Esophagus squamous epithelium (tissue), 4 donors: ENCODE data around the gene CLPTM1L.

Experiments used
- POLR2A ChIP-seq, 4 donors: fragments of 450-650 bp; IDR thresholded peaks; one replicate each; pipeline ENCODE4 v1.6.1; 2017; ENCODE audit warnings: antibody characterized with exemption in 4 of 4, mild to moderate bottlenecking in 4 of 4, moderate library complexity in 3 of 4
- TF ChIP-seq, protein P1 (sequence below), 6 experiments: fragments of 450-650 bp in 4 of 6; fragments of 200-600 bp in 2 of 6; sonication (generic) in 2 of 6; IDR thresholded peaks; one replicate each; pipeline ENCODE4 v1.5.1; 2016 to 2019; ENCODE audit warnings: antibody characterized with exemption in 6 of 6, mild to moderate bottlenecking in 4 of 6, moderate library complexity in 4 of 6

DNA sequence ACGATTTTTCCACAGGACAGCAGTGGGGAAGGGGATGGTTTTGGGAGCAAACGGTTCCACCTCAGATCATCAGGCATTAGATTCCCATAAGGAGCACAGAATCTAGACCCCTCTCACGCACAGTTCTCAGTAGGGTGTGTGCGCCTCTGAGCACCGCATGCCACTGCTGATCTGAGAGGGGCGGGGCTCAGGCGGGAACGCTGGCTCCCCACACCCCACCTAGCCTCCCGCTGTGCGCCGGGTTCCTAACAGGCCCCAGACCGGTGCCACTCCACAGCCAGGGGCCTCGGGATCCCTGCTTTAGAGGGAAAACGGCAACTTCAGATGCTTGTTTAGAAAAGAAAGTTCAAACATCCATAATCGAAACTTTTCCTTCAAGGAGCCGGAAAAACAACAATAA is 70.4 kb downstream of the CLPTM1L start:
- TF ChIP-seq, protein P1, sequence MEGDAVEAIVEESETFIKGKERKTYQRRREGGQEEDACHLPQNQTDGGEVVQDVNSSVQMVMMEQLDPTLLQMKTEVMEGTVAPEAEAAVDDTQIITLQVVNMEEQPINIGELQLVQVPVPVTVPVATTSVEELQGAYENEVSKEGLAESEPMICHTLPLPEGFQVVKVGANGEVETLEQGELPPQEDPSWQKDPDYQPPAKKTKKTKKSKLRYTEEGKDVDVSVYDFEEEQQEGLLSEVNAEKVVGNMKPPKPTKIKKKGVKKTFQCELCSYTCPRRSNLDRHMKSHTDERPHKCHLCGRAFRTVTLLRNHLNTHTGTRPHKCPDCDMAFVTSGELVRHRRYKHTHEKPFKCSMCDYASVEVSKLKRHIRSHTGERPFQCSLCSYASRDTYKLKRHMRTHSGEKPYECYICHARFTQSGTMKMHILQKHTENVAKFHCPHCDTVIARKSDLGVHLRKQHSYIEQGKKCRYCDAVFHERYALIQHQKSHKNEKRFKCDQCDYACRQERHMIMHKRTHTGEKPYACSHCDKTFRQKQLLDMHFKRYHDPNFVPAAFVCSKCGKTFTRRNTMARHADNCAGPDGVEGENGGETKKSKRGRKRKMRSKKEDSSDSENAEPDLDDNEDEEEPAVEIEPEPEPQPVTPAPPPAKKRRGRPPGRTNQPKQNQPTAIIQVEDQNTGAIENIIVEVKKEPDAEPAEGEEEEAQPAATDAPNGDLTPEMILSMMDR (IDR thresholded peaks at IDR 0.05) = no peak
- no peak for TF ChIP-seq POLR2A (IDR thresholded peaks at IDR 0.05)
